Left cardiac atrium (tissue), 4 donors: ENCODE data around the gene C4orf17. TPM values are rescaled to one million over a fixed set of nuclear protein-coding genes. Genes with fewer than 3 reads are reported as not detected.
"Not testable (repeated sequence)": the region's sequence is repeated elsewhere in the genome, so short reads cannot be mapped to it uniquely, and the experiment has no call there.

Source experiments
- ATAC-seq, 2 donors: fragments of 200-7000 bp; cut with Tn5 transposase; one replicate each; pipeline ENCODE4 v1.9.1; 2020; ENCODE audit warnings: mild to moderate bottlenecking in 2 of 2, moderate library complexity in 2 of 2
- DNase-seq: peaks from one replicate; pipeline ENCODE4 v3.0.0-alpha.2; 2020
- intact Hi-C, 2 donors: fragments of 100-400 bp; cut with DNase I; formaldehyde crosslinking; loops; one replicate each; pipeline versions ENCODE4 v1.14.1 to v1.15.1; 2022 to 2023
- total RNA-seq, 2 donors: library from RNA; stranded (reverse); fragmentation: NEBNext Ultra II Directional; extraction: Animal tissue kit (Norgen Biotek cat#: 25700); gene quantifications; one replicate each; pipeline ENCODE4 v1.2.1, GENCODE V29; 2021
- donor health status: DM: no; HTN: yes; CAD: no.
- donor health status: DM: no; HTN: yes; CAD: no; lungs with severe emphysema.
- donor health status: DM: yes; HTN: yes; CAD: no.
- donor health status: Dilated cardiomyopathy.

The C4orf17 gene
- total RNA-seq, 2 donors from 2014 or later, result not detected

DNA sequence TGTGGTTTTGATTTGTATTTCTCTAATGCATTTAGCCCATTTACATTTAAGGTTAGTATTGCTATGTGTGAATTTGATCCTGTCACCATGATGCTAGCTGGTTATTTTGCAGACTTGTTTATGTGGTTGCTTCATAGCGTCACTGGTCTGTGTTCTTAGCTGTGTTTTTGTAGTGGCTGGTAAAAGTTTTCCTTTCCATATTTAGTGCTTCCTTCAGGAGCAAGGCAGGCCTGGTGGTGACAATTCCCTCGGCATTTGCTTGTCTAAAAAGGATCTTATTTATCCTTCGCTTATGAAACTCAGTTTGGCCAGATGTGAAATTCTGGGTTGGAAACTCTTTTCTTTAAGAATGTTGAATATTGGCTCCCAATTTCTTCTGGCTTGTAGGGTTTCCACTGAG, 23.9 kb downstream of the C4orf17 start:
- DNase-seq, intact Hi-C loops, ATAC-seq: not testable (repeated sequence)

DNA sequence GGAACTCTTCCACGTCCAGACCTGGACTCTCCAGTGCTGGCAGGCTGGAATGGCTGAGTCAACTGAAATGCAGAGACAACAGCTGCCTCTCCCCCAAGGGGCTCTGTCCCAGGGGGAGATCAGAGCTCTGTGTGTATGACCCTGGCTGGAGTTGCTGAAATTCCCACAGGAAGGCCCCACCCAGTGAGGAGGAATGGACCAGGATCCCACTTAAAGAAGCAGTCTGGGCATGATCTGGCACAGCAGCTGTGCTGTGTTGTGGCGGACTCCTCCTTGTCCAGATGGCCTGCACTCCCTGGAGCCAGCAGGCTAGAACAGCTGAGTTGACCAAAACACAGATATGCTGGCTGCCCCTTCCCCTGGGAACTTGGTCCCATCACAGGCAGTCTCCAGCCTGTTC, 25.4 kb downstream of the C4orf17 start:
- DNase-seq (no peak), ATAC-seq (peak in 1 of 2 donors; percentile 49)
- intact Hi-C loops, result no loop called here

DNA sequence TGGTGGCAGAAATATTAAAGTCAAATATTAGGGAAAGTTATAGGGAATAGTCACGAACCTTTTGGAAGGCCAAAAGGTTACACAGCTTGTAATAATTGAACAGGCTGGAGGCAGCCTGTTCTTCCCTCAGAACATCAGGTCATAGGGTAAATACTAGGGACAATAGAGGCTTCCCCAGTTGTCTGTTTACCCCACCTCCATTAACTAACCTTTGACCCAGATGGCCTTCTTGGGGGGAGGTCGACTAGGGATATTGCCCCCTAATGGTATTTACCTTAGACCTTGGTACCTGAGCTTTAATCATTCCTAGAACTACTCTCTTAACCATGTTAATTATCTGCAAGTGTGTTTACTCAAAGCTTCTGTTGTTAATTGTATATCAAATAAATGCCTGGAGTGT, 26.0 kb downstream of the C4orf17 start:
- ATAC-seq, result no peak
- intact Hi-C loops, result no loop called here
- DNase-seq, result no peak

DNA sequence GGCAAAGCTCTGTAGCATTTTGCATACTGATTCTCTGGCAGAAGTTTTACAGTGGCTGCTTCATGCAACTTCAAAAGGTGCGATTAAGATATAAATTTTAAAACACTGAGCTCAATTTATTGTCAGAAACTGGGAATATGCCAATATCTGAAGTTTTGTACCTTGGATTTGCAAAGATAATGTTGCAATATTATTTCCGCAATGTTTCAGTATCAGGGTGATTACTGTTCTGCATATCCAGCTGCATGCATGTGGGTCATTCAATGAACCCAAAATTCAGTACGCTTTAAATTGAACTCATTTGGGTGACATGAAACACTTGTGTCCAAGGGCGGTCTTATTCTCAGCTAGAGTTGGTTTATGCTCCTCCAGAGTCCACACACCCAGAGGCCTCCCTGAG, 26.9 kb downstream of the C4orf17 start:
- DNase-seq (no peak), ATAC-seq (no peak)
- intact Hi-C loops, result no loop called here

DNA sequence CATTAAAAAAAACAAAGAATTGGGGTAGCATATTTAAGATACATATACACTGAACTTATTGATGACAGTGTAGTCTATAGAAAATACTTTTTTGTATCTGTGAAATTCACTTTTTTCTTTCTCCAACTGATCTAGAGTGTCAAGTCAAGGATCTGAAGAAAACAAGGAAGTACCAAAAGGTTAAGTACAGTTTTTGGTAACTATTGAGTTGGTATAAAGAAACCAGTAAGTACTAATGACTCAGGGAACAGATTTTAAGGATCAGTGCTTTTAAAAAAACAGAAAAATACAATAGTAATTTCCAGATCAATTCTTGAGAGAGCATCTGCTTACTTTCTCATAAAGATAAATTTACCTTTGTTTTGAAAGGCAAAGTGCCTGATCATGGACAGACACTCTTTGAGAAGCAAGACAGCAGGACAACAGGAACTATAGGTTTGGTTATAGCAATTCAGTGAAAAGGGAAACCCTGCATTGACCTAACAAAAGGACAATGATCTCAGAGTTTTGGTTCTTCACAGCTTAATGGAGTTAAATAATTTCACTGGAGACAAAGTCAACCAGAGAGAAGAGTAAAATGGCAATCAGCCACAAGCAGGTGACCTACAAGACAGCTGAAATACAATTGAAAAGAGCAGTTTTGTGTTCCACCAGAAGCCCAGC, 29.6 kb downstream of the C4orf17 start:
- DNase-seq, result no peak
- ATAC-seq, result no peak
- intact Hi-C loops, result loop anchor here in 1 of 2 donors (2.0 kb wide), 1 partner anchor 76 kb away; no protein-coding TSS in a partner anchor

DNA sequence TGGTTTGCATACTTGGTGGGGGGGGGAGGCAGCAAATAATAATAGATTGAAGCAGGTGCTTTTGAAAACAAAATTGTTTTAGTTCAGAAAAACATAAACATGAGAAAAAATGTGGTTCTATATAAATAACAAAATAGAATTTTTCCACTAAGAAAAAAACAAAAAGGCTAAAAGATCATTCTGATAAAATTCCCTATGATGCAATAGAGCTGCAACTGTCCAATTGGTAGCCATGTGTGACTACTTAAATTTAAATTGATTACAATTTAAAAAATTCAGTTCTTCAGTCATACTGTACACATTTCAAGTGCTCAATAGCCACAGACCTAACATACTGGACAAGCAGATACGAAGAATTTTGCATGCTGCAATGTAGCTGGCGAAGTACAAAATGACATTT, 42.1 kb downstream of the C4orf17 start:
- ATAC-seq, result no peak
- intact Hi-C loops, result no loop called here
- DNase-seq, result no peak

DNA sequence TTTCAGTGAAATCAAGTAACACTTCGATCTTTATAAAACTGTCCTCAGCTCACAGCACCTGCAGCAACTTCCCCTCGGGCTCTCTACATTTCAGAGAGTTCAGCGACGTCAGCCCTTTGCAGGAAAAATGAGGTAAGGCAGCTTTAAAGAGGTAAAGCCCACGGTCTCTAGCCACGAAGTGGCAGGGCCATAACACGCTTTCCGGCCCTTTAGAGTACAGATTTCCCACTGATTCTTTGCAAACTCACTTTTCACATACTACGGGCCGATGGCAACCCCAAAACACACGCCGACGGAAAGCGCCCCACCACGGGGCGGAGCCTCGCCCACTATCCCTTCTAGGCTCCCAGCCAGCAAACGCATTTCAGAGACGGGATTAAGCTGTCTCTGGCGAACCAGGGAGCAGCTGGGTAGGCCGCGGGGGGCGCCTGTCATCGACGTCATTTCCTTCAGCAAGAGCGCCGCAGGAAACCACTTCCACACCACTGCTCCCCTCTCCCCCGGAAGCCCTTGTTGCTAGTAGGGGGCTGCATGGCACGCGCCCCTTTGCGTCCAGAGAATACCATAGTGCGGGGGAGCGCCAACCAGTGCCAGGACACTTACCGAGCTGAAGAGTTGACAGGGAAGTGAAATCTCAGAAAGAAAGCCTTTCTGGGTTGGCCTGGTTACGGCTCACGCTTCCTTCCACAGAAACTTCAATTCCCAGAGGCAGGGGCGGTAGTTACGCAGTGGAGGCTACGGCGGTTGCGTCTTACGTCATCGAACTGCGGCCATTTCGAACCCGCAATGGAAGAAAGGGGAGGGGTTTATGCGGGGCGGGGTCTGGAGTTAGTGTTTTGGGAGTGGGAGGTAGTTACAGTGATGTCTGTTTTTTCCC, 52.7 kb downstream of the C4orf17 start, which contains the start of gene TRMT10A:
TSS of gene TRMT10A (minus strand) at position 730 of the 877 bp plus-strand sequence. CDS start 4,701 bp downstream, outside the sequence.
- ATAC-seq, result peak; percentile 97 to 99
- peak; percentile 99 for DNase-seq
- intact Hi-C loops, result loop anchor here (5.0 to 10.0 kb wide), 6 partner anchors 54 to 384 kb away; partner anchors contain the start of genes DNAJB14 (in 1 of the 2) and LAMTOR3 (in 1 of the 2)

DNA sequence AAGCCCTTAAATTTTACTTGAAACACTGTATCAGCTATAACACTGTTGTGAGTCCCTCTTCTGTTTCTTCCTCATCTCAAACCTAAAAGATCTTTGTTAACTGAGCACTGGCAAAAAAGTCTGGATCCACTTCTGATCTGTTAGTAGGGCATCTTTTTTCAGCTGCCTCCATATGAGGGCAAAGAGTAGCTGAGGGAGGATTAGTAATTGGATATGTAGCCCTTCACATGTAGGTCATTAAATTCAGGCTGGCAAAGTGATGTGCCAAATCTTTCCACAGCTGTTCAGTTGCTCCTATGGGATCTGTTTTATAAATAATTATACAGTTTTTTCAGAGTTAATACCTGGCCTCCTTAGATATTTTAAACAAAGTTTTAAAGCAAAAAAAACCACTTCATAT, 54.1 kb downstream of the C4orf17 start:
- no peak for DNase-seq
- intact Hi-C loops, result loop anchor here (5.0 to 10.0 kb wide), 6 partner anchors 52 to 382 kb away; partner anchors contain the start of genes DNAJB14 (in 1 of the 2) and LAMTOR3 (in 1 of the 2)
- ATAC-seq, result no peak

DNA sequence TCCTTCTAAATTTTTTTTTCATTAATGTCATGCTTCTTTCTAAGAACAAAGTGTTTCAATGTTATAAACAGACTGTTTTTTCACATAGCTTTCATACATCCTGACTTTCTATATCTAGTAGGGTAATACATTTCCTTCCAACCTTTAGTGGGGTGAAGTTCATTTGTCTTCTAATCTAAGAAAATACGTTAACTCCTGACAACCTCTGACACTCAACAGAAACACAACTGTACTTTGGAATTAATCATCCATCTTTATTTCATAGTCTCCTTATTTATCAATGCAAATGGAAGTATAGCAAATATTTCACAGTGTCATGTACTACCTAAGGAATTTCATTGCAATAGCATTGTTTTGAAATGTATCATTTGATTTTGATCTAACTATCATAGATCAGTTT, 61.1 kb downstream of the C4orf17 start:
- no peak for DNase-seq
- no peak for ATAC-seq
- intact Hi-C loops, result no loop called here

DNA sequence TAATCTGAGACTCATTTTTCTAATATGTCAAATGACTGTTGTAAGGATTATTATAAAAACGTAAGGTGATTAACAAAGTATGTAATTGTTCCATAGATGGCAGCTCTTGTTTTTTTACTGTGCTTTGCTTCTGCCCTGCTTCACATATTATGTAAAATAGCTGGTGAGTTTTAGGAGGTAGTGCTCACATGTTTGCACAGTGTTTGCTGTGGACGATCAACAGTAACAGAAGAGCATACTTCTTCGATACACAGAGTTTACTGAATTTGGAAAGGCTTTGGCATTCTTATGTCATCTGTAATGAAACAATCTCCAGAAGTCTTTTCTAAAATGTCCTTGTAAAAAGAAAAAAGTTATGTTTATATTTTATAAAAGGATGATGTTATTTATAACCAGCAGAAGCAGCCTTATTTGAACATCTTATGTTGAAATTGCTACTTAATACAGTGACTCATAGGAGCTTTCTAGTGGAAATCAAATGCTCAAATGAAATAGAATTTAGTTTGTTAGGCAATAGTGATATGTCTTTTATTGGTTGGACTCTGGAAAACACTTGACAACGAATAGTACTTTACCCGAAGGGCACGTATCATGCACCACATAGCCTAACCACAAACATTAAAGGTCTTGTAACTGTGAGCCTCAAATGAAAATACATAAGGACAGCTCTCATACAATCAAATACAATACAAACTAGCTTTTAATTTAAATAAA, 61.9 kb downstream of the C4orf17 start:
- intact Hi-C loops, result no loop called here
- no peak for ATAC-seq

DNA sequence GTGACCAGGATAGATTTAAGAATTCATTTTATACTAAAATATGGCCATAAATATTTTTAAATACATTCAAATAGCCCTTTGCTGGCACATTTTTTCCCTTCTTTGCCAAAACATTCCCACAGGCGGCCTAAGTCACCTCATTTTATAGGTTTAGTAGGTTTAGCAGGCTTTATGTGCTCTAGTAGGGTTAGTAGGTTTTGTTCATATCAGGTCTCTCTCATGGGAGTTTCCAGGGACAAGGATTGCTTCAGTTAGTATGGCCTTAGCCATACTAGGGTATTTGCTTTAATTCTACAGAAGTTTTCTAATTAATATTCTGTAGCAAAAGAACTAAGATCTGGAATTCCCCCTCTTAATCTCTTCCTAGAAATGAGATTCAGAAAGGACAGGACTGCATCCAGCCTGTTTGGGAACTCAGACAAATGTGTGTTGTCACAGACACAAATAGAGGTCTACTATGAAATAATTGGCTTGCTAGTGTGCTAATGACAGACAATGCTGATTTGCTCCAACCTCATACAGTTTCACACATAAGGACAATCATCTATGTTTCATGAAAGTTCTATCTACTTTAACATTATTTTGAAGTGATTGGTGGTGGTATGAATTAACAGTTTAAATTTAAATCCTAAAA, 63.0 kb downstream of the C4orf17 start:
- DNase-seq (no peak), ATAC-seq (no peak)
- intact Hi-C loops, result no loop called here

More for the DNA sequence above, 61.9 kb downstream of the C4orf17 start:
- no peak for DNase-seq

DNA sequence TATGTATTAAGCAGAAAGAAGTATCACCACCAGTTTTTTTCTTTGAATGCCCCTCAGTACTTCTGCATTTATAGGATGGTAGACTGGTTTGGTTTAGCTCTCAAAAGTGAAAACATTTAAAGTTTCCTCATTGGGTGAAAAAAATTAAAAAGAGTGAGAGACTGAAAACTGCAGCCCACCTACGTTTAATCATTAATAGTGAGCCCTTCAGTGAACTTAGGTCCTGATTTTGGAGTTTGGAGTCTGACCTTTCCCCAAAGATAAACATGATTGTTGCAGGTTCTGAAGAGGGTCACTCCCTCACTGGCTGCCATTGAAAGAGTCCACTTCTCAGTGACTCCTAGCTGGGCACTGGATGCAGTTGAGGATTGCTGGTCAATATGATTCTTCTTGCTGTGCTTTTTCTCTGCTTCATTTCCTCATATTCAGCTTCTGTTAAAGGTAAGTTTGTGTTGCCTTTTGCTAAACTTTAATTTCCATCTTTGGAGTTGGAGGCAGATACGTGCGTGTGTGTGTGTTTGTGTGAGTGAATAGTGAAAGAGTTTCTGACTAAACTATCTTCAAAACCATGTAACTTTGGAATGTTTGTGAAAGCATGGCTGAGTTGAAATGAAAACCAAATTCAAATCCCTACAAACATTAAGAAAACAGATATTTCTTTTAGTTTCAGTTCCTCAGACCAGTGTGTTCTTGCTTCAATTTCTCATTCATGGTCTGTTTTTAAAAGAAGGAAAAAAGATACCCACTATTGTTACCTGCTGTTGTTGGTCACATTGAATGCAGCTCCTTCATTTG, 63.9 kb downstream of the C4orf17 start, which contains the start of gene MTTP:
TSS of gene MTTP (plus strand) at position 295 of the 795 bp plus-strand sequence. CDS start at position 381, 86 bp downstream.
- intact Hi-C loops, result no loop called here
- DNase-seq (no peak), ATAC-seq (no peak)

DNA sequence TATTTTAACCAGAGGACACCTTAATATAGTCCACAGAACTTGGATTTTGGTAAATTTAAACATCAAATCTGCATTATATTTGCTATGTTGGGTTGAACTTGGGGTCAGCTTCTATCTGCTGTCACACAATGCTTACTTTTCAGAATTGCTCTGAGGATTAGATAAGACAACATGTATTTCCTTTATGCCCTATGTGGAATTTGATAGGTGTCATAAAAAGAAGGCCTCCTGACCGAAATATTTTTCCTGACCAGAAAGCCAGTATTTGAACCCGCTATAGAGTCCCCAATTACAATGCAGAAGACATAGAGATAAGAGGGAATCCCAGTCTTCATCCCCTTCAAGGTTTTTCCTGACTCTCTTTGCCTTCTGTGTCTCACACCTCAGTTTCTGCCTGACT, 67.9 kb downstream of the C4orf17 start:
- no peak for DNase-seq
- ATAC-seq, result no peak
- intact Hi-C loops, result no loop called here

DNA sequence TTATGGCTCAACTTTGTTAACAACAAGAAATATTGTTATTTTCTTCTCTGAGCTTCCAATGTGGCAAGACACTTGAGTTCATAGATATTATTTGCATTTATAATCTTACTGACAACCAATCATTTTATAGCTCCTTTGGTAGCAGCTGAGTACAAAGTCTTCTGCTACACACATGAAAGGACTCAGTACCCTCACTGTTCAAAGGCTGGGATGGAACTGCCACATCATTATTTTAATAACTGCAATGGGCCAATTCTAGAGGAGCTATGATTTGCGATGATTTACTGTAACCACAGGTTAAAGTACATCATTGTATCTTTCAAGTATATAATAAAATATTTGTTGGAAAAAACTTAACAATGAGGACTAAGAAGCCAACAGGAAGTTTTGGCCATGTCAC, 74.7 kb downstream of the C4orf17 start:
- DNase-seq (no peak), ATAC-seq (no peak)
- intact Hi-C loops, result no loop called here

DNA sequence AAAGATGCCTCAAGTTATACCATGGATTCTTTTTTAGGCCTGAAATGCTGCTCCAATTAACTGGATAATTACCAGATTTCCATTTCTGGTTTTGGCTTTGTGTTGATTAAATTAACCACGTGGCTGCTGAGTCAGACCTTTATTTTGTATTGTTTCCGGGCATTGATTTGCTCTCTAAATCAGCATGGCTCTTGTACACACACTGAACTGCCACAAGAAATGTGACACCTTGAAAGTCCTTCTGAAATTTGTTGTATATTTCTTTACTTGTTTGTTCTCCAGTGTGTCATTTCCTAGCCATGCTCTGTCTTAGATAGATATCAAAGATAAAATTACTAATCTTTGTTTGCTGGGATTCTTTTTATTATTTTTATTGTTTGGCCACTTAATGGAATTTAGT, 75.5 kb downstream of the C4orf17 start:
- intact Hi-C loops, result no loop called here
- DNase-seq (no peak), ATAC-seq (no peak)

DNA sequence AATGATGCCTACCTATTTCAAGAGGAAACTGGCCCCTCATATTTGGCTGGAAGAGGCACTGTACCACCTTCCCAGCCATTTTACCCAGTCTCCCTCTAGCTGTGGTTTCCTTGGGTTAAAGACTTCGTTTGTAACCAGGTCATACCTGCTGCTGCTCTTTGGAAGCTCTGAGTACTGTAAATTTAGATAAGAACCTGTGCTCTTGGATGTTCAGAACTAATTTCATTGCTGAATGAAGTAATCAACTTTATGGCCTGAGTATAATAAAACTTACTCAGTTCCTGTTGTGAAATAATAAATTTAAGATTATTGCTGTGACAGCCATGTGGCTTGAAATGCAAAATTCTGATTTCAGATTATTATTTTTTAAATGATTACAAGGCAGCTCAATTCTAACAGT, 76.0 kb downstream of the C4orf17 start:
- DNase-seq, result no peak
- intact Hi-C loops, result no loop called here
- ATAC-seq, result no peak

DNA sequence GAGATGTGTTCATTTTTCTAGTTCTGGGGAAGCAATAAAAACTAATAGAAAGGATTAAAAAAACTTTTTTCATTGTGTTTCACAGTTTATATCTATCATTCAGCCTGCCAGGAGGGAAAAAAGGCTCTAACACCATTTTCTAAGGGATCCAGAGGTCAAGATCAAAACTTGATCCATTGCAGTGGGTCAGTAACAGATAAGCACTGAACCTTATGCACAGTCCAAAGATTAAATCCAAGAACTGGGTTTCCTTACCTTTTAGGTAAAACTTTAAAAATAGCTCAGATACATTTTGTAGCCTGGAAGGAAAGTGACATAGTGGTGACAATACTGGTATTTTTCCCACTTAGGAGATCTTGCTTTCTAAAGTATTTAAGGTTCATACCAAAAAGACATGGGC, 76.5 kb downstream of the C4orf17 start:
- DNase-seq (no peak), ATAC-seq (no peak)
- intact Hi-C loops, result no loop called here

DNA sequence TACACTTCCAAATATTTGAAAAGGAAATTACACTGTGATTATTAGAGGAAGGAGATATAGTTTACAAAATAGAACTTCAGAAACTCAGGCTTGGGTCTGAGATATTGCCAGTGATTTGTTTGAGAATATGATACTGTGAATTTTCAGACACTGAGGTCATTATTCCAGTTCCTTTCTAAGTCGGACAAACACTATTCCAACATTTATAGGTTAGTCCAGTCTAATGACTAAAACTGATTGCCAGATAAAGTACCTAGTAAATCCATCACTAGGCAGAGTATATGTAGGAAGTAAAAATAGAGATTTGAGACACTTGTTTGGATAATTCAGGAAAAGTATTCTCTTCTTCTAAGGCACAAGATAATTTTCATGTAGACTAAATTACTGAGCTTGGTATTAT, 77.0 kb downstream of the C4orf17 start:
- DNase-seq (no peak), ATAC-seq (no peak)
- intact Hi-C loops, result no loop called here
